Endothelial cell of umbilical vein (primary cell): ENCODE measurements around the gene MBLAC1. TPM values are rescaled to one million over a fixed set of nuclear protein-coding genes. Genes with fewer than 3 reads are reported as not detected.
"Not testable (repeated sequence)": the region's sequence is repeated elsewhere in the genome, so short reads cannot be mapped to it uniquely, and the experiment has no call there.

Experiments
- BruUV-seq: library from RNA; stranded (reverse); fragments of 400-500 nt; replicated peaks from 2 replicates; lab custom pipeline; 2021; lab: Mats Ljungman, UMichigan
- CTCF ChIA-PET: fragments of 300-600, 350-600 bp; sonication (Branson Sonifier 250); formaldehyde crosslinking; loops from one replicate; lab custom pipeline; 2021; ENCODE audit warnings: antibody characterized with exemption, inconsistent platforms; lab: Charles Lee
- POLR2A ChIA-PET: fragments of 300-600, 350-600 bp; sonication (Branson Sonifier 250); formaldehyde crosslinking; loops from one replicate; lab custom pipeline; 2021; ENCODE audit warnings: antibody characterized with exemption, inconsistent platforms; lab: Charles Lee
- DNase-seq: peaks from one replicate; pipeline ENCODE4 v3.0.0-alpha.2; 2011; ENCODE audit warnings: low read depth, low spot score
- FAIRE-seq: peaks from 2 replicates; lab custom pipeline; 2011; peaks lifted over from hg19 to GRCh38; lab: Jason Lieb, UNC
- H2AFZ ChIP-seq: 2 replicates; pipeline ENCODE4 v1.6.0; 2012; ENCODE audit warnings: low read depth, low read length, control low read depth, inconsistent platforms
- H3K27ac ChIP-seq: 2 replicates; pipeline ENCODE4 v1.5.1; 2011; ENCODE audit warnings: low read depth, mild to moderate bottlenecking, control low read depth, low read length, moderate library complexity; ENCODE audit not compliant: insufficient read depth
- H3K27me3 ChIP-seq, 2 experiments: 2 replicates each; pipeline versions ENCODE4 v1.6.0 to v1.6.1; 2011; ENCODE audit warnings: low read length in 2 of 2, mixed read lengths in 1 of 2; ENCODE audit not compliant: control insufficient read depth in 2 of 2, insufficient read depth in 2 of 2
- H3K36me3 ChIP-seq, 2 experiments: 2 replicates in 1 of 2; 3 replicates in 1 of 2; pipeline ENCODE4 v1.5.1; 2011; ENCODE audit warnings: low read length in 2 of 2, mild to moderate bottlenecking in 1 of 2, moderate library complexity in 1 of 2; ENCODE audit not compliant: control insufficient read depth in 2 of 2, insufficient read depth in 2 of 2; ENCODE audit errors: extremely low read depth in 1 of 2
- H3K4me1 ChIP-seq: 3 replicates; pipeline ENCODE4 v1.5.1; 2011; ENCODE audit warnings: mild to moderate bottlenecking, low read length; ENCODE audit not compliant: control insufficient read depth, insufficient read depth; ENCODE audit errors: extremely low read depth
- H3K4me2 ChIP-seq: 2 replicates; pipeline ENCODE4 v1.6.1; 2011; ENCODE audit warnings: low read length, control low read depth, mixed read lengths; ENCODE audit not compliant: insufficient read depth
- H3K4me3 ChIP-seq, 3 experiments: fragments of 200-600 bp in 1 of 3; sonication (generic), shearing (Covaris generic) in 1 of 3; replicated peaks in 1 of 3; 2 replicates each; pipeline ENCODE4 v1.5.1; 2011 to 2016; ENCODE audit warnings: control low read depth in 3 of 3, low read length in 3 of 3, mild to moderate bottlenecking in 2 of 3, inconsistent platforms in 1 of 3, low read depth in 1 of 3, moderate library complexity in 1 of 3; ENCODE audit not compliant: insufficient read depth in 1 of 3
- H3K79me2 ChIP-seq: 2 replicates; pipeline ENCODE4 v1.6.0; 2012; ENCODE audit warnings: low read length, inconsistent platforms; ENCODE audit not compliant: control insufficient read depth, insufficient read depth
- H3K9ac ChIP-seq: replicated peaks from 2 replicates; pipeline ENCODE3; 2011; ENCODE audit warnings: low read length, control low read depth; ENCODE audit not compliant: insufficient read depth; ENCODE audit errors: extremely low read depth
- H3K9me1 ChIP-seq: replicated peaks from 3 replicates; pipeline ENCODE4 v1.6.0; 2011; ENCODE audit warnings: mild to moderate bottlenecking, low read length; ENCODE audit not compliant: control insufficient read depth, insufficient read depth; ENCODE audit errors: extremely low read depth
- H3K9me3 ChIP-seq: replicated peaks from 2 replicates; pipeline ENCODE4 v1.5.1; 2012; ENCODE audit warnings: low read length, inconsistent platforms; ENCODE audit not compliant: control insufficient read depth, insufficient read depth
- H4K20me1 ChIP-seq: replicated peaks from 2 replicates; pipeline ENCODE3; 2011; ENCODE audit warnings: mild to moderate bottlenecking, low read length; ENCODE audit not compliant: control insufficient read depth, insufficient read depth; ENCODE audit errors: extremely low read depth
- JUN ChIP-seq: IDR thresholded peaks from 2 replicates; pipeline ENCODE4 v1.6.1; 2011; ENCODE audit warnings: borderline replicate concordance, low read depth; ENCODE audit not compliant: insufficient read length, insufficient read depth
- POLR2A ChIP-seq: IDR thresholded peaks from 2 replicates; pipeline ENCODE4 v1.6.1; 2012; ENCODE audit warnings: low read depth, mild to moderate bottlenecking, control low read depth, low read length
- dilution Hi-C: fragments of 300-500 bp; cut with MboI; formaldehyde crosslinking; loops from one replicate; pipeline ENCODE4 v1.15.0; 2019; ENCODE audit warnings: low sequenced_read_pairs; ENCODE audit not compliant: extremely low pct_ligation_motif_present
- intact Hi-C: fragments of 100-400 bp; cut with micrococcal nuclease; formaldehyde crosslinking; loops from one replicate; pipeline ENCODE4 v1.10.0; 2022
- polyA plus RNA-seq, 4 experiments: library from polyadenylated mRNA; depleted of rRNA in 3 of 4; stranded (reverse) in 3 of 4; unstranded in 1 of 4; fragments of >200 nt; gene quantifications; 2 replicates each; pipeline versions ENCODE4 v1.2.1 to v1.2.3, GENCODE V29; 2011 to 2012; ENCODE audit warnings: missing spikeins in 1 of 4
- total RNA-seq: library from RNA; stranded (reverse); gene quantifications from 2 replicates; pipeline ENCODE4 v1.2.3, GENCODE V29; 2021
- TF ChIP-seq, protein P1 (sequence below), 2 donors: IDR thresholded peaks; 1 replicate in 1 of 2; 2 replicates in 1 of 2; pipeline ENCODE4 v1.5.1; 2011; ENCODE audit warnings: low read length in 2 of 2, mild to moderate bottlenecking in 2 of 2, moderate library complexity in 2 of 2, control low read depth in 1 of 2, inconsistent platforms in 1 of 2, low read depth in 1 of 2; ENCODE audit not compliant: insufficient read depth in 1 of 2; ENCODE audit errors: extremely low read depth in 1 of 2

The MBLAC1 gene
- total and polyA plus RNA-seq, 2 donors (not counting 3 experiments of a cell fraction or from before 2014, with no cell fraction given), result 1.8 to 2.1 TPM

DNA sequence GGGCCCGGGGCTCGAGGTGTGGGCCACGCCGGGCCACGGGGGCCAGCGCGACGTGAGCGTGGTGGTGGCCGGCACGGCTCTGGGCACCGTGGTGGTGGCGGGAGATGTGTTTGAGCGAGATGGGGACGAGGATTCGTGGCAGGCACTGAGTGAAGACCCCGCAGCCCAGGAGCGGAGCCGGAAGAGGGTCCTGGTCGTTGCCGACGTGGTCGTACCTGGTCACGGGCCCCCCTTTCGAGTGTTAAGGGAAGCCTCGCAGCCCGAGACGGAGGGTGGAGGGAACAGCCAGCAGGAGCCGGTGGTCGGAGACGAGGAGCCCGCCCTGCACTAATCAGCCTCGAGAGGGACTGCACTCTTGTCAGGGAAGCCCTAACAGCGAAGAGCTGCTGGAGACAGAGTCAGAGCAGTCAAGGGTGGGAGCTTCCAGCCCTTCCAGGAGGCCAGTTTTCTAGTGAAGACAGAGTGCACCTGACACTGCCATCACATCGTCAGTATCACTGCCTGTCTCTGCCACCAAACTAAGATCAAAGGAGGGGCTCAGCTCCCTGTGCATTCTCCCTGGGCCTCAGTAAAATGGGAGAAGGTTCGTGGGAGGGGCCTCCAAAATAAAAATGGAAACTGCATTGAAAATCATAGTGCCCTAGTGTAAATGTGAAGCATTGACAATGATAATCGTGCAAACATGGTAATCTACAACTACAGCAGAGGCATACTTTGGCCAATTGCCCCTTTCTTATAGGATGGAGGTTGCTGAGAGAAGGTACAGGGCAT lies 1.3 kb downstream of the MBLAC1 start:
- ChIA-PET POLR2A (interaction anchor here (0.9 to 1.0 kb wide), 2 partner anchors 27 to 113 kb away, joined by 3 to 4 read pairs; partner anchors contain the start of genes AP4M1, MCM7 and ZKSCAN1), CTCF (interaction anchor here (0.9 to 2.8 kb wide), 7 partner anchors 14 to 280 kb away, joined by 3 to 13 read pairs (median 4); partner anchors contain the start of genes AP4M1 and MCM7)
- intact Hi-C loops, result loop anchor here (2.0 to 5.0 kb wide), 2 partner anchors 41 to 136 kb away; no protein-coding TSS in a partner anchor
- dilution Hi-C loops, result no loop called here
- Histone ChIP-seq H3K9me3 (no peaks in the 10 kb centered on the region), H3K9ac (peak overlapping the region; percentile 99), H3K4me2 (peak overlapping the region; percentile 72), H3K27ac (no peak overlapping the region), H3K27me3 (no peaks in the 10 kb centered on the region), H3K36me3 (peaks cover 0 to 2% of the 10 kb centered on the region in 2 experiments), H3K79me2 (no peaks in the 10 kb centered on the region), H3K4me1 (peaks cover 11% of the 10 kb centered on the region), H3K4me3 (peak overlapping the region; percentile 86 to 96 (median 93)), H3K9me1 (no peaks in the 10 kb centered on the region), H2AFZ (peak overlapping the region; percentile 77), H4K20me1 (no peaks in the 10 kb centered on the region)
- DNase-seq (no peak), FAIRE-seq (no peak)
- no TSS peak for BruUV-seq
- TF ChIP-seq POLR2A, result no peak
- TF ChIP-seq, protein P1, sequence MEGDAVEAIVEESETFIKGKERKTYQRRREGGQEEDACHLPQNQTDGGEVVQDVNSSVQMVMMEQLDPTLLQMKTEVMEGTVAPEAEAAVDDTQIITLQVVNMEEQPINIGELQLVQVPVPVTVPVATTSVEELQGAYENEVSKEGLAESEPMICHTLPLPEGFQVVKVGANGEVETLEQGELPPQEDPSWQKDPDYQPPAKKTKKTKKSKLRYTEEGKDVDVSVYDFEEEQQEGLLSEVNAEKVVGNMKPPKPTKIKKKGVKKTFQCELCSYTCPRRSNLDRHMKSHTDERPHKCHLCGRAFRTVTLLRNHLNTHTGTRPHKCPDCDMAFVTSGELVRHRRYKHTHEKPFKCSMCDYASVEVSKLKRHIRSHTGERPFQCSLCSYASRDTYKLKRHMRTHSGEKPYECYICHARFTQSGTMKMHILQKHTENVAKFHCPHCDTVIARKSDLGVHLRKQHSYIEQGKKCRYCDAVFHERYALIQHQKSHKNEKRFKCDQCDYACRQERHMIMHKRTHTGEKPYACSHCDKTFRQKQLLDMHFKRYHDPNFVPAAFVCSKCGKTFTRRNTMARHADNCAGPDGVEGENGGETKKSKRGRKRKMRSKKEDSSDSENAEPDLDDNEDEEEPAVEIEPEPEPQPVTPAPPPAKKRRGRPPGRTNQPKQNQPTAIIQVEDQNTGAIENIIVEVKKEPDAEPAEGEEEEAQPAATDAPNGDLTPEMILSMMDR (IDR thresholded peaks at IDR 0.05; ENCODE audit: extremely low read depth in 1 of 2, insufficient read depth in 1 of 2, low read depth in 1 of 2, low read length in 2 of 2), result peak in 1 of 2 donors; percentile 1

DNA sequence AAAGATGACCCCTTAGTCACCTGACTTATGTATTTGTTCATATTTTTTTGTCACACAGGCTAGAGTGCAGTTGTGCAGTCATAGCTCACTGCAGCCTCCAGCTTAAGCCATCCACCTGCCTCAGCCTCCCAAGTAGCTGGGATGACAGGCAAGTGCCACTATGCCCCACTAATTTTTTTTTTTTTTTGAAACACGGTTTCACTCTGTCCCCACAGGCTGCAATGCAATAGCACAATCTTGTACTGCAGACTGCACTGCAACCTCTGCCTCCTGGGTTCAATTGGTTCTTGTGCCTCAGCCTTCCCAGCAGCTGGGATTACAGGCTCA lies 1.8 kb downstream of the MBLAC1 start:
- Histone ChIP-seq H3K36me3 (peaks cover 0 to 2% of the 10 kb centered on the region in 2 experiments), H3K4me1 (peaks cover 11% of the 10 kb centered on the region), H4K20me1 (no peaks in the 10 kb centered on the region), H3K27me3 (no peaks in the 10 kb centered on the region), H3K4me3 (no peak overlapping the region), H3K79me2 (no peaks in the 10 kb centered on the region), H2AFZ (no peak overlapping the region), H3K4me2 (no peak overlapping the region), H3K9me3 (no peaks in the 10 kb centered on the region), H3K9ac (no peak overlapping the region), H3K27ac (no peak overlapping the region), H3K9me1 (no peaks in the 10 kb centered on the region)
- ChIA-PET CTCF (interaction anchor here (0.9 to 2.8 kb wide), 7 partner anchors 13 to 279 kb away, joined by 3 to 13 read pairs (median 4); partner anchors contain the start of genes AP4M1 and MCM7), POLR2A (interaction anchor here (0.9 to 1.0 kb wide), 2 partner anchors 28 to 113 kb away, joined by 3 to 4 read pairs; partner anchors contain the start of genes AP4M1, MCM7 and ZKSCAN1)
- dilution Hi-C loops (no loop called here), intact Hi-C loops (loop anchor here (5.0 kb wide), 1 partner anchor 136 kb away; no protein-coding TSS in a partner anchor)
- TF ChIP-seq POLR2A (no peak), JUN (no peak)
- no peak for DNase-seq
- peak; percentile 46 for FAIRE-seq
- no TSS peak for BruUV-seq

DNA sequence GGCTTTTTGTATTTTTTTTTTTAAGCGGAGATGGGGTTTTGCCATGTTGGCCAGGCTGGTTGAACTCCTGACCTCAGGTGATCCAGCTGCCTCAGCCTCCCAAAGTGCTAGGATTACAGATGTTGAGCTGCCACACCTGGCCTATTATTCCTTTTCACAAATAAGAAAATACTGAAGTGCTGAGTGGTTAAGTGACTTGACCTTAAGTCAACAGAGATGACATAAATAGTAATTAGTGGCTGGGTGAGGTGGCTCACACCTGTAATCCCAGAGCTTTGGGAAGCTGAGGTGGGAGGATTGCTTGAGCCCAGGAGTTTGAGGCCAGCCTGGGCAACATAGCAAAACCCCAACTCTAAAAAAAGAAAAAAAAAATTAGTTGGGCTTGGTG lies 3.4 kb downstream of the MBLAC1 start:
- H3K9me1 ChIP-seq, H3K79me2 ChIP-seq, DNase-seq, H4K20me1 ChIP-seq, dilution Hi-C loops, H3K36me3 ChIP-seq, intact Hi-C loops, FAIRE-seq, BruUV-seq, POLR2A ChIA-PET, H3K9me3 ChIP-seq, H3K4me2 ChIP-seq, H3K4me3 ChIP-seq, H3K27ac ChIP-seq, H2AFZ ChIP-seq, H3K9ac ChIP-seq, H3K27me3 ChIP-seq: not testable (repeated sequence)
- CTCF ChIA-PET, result interaction anchor here (0.7 to 2.8 kb wide), 18 partner anchors 8 to 151 kb away, joined by 3 to 14 read pairs (median 5); partner anchors contain the start of genes AP4M1, GAL3ST4 and MCM7
- peaks cover 11% of the 10 kb centered on the region for H3K4me1 ChIP-seq
